ENCODE results near the gene TSPAN5. TPM values are rescaled to one million over a fixed set of nuclear protein-coding genes. Genes with fewer than 3 reads are reported as not detected.

TSPAN5 gene
- total and polyA plus RNA-seq, 7 experiments from 2014 or later: 3.3 to 31.6 (median 7.8) TPM

DNA sequence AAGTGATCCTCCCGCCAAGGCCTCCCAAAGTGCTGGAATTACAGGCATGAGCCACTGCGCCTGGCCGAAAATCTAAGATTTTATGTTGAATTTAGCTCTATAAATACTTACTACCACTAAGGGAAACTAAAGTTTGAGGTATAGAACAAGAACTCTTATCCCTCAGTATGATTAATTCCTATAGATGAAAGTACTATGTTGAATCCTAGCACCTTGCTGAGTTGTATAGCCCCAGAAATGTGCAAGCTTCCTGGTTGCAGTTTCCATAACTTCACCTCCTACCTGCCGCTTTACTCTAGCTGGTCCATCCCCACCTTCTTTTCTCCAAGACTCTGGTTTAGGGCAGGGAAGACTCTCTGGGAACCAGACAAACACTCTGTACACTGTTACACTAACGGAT is 11.8 kb upstream of the TSPAN5 start:
- Histone ChIP-seq H3K27ac (ENCODE audit: low read depth, low read length) (no peak overlapping the region), H3K9me3 (ENCODE audit: control insufficient read depth in 2 of 3, low read length in 3 of 3) (no peaks in the 10 kb centered on the region), H3K4me1 (ENCODE audit: control insufficient read depth in 2 of 2, insufficient read depth in 2 of 2, low read length in 2 of 2) (peaks cover 0 to 8% of the 10 kb centered on the region in 2 donors), H3K4me3 (ENCODE audit: low read length) (no peak overlapping the region), H3K36me3 (ENCODE audit: control insufficient read depth in 2 of 3, insufficient read depth in 3 of 3, low read length in 3 of 3) (no peaks in the 10 kb centered on the region), H3K27me3 (ENCODE audit: control insufficient read depth in 2 of 2, insufficient read depth in 2 of 2, low read length in 2 of 2) (no peaks in the 10 kb centered on the region)
- POLR2A ChIA-PET: interaction anchor here (0.5 to 0.6 kb wide), 2 partner anchors 48 to 193 kb away, joined by 3 to 7 read pairs; no protein-coding TSS in a partner anchor
- Mint-ChIP-seq H3K4me1 (peaks cover 7 to 22% (median 12%) of the 10 kb centered on the region in 7 donors), H3K9me3 (peaks cover 0 to 4% (median 0%) of the 10 kb centered on the region in 11 donors), H3K36me3 (peaks cover 0 to 7% (median 0%) of the 10 kb centered on the region in 5 donors), H3K4me3 (no peak overlapping the region), H3K27me3 (peaks cover 0 to 4% (median 0%) of the 10 kb centered on the region in 5 donors), H3K27ac (no peak overlapping the region)
- CTCF ChIA-PET: no interaction called here
- DNase-seq (no peak), ATAC-seq (no peak)
- intact Hi-C loops (cut with micrococcal nuclease): no loop called here

DNA sequence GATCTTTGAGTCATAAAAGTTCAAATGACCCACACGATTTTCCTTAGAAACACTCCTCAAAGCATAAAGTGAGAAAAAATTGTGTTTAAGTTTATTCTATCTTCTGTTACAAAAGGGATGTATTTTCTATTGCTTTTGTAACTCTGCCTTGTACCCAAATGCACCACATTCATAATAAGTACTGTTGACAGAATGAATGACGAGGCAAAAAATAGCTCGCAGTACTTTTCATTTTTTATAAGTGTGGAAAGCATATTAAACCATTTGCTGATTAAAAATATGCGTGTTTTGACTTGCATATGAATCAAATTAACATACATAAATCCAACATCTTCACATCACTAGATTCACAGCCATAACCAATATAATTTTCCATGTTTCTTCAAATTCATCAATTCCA is 11.2 kb upstream of the TSPAN5 start:
- Mint-ChIP-seq H3K27ac (no peak overlapping the region), H3K9me3 (peaks cover 0 to 7% (median 0%) of the 10 kb centered on the region in 11 donors), H3K4me1 (peaks cover 6 to 26% (median 17%) of the 10 kb centered on the region in 7 donors), H3K36me3 (peaks cover 0 to 11% (median 0%) of the 10 kb centered on the region in 5 donors), H3K4me3 (no peak overlapping the region), H3K27me3 (peaks cover 0 to 4% (median 0%) of the 10 kb centered on the region in 5 donors)
- intact Hi-C loops (cut with micrococcal nuclease): loop anchor here in 1 of 2 donors (10.0 kb wide), 2 partner anchors 835 to 1145 kb away; partner anchors contain the start of gene DAPP1
- Histone ChIP-seq H3K27me3 (ENCODE audit: control insufficient read depth in 2 of 2, insufficient read depth in 2 of 2, low read length in 2 of 2) (no peaks in the 10 kb centered on the region), H3K36me3 (ENCODE audit: control insufficient read depth in 2 of 3, insufficient read depth in 3 of 3, low read length in 3 of 3) (no peaks in the 10 kb centered on the region), H3K27ac (ENCODE audit: low read depth, low read length) (no peak overlapping the region), H3K9me3 (ENCODE audit: control insufficient read depth in 2 of 3, low read length in 3 of 3) (no peaks in the 10 kb centered on the region), H3K4me3 (ENCODE audit: low read length) (no peak overlapping the region), H3K4me1 (ENCODE audit: control insufficient read depth in 2 of 2, insufficient read depth in 2 of 2, low read length in 2 of 2) (peaks cover 0 to 14% of the 10 kb centered on the region in 2 donors)
- ChIA-PET CTCF (interaction anchor here (0.6 kb wide), 1 partner anchor 736 kb away, joined by 3 read pairs; no protein-coding TSS in a partner anchor), POLR2A (interaction anchor here (0.5 to 0.7 kb wide), 3 partner anchors 44 to 478 kb away, joined by 3 read pairs; no protein-coding TSS in a partner anchor)
- DNase-seq: no peak
- no peak for ATAC-seq

DNA sequence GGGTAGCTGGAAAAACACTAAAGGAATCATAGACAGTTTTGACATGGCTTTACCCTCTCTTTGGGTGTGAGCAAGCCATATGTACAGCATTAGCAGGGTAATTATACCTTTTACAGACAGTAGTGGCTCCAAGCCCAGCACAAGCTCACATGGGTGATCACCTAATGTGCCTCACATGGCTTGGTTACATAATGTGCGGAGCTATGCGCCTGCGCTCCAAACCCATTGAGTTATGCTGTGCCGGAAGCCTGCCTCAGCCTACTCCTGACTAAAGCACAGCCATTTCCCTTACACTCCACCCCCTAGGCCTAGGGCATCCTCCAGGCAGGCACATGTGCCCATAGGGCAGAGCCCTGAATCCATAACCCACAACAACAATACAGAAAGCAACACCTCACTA is 6.5 kb upstream of the TSPAN5 start:
- Histone ChIP-seq H3K27ac (ENCODE audit: low read depth, low read length) (peak overlapping the region; percentile 86), H3K36me3 (ENCODE audit: control insufficient read depth in 2 of 3, insufficient read depth in 3 of 3, low read length in 3 of 3) (no peaks in the 10 kb centered on the region), H3K9me3 (ENCODE audit: control insufficient read depth in 2 of 3, low read length in 3 of 3) (no peaks in the 10 kb centered on the region), H3K4me3 (ENCODE audit: low read length) (no peak overlapping the region), H3K27me3 (ENCODE audit: control insufficient read depth in 2 of 2, insufficient read depth in 2 of 2, low read length in 2 of 2) (no peaks in the 10 kb centered on the region), H3K4me1 (ENCODE audit: control insufficient read depth in 2 of 2, insufficient read depth in 2 of 2, low read length in 2 of 2) (peaks cover 20 to 39% of the 10 kb centered on the region in 2 donors)
- intact Hi-C loops (cut with micrococcal nuclease): loop anchor here (5.0 to 10.0 kb wide), 6 partner anchors 162 to 1150 kb away; partner anchors contain the start of genes DAPP1 (in 1 of the 2) and TRMT10A (in 1 of the 2)
- Mint-ChIP-seq H3K27me3 (no peaks in the 10 kb centered on the region), H3K27ac (peak overlapping the region in 7 of 9 donors; percentile 85 to 99 (median 90)), H3K4me1 (peaks cover 21 to 51% (median 46%) of the 10 kb centered on the region in 7 donors), H3K36me3 (peaks cover 0 to 10% (median 0%) of the 10 kb centered on the region in 5 donors), H3K4me3 (peak overlapping the region in 3 of 10 donors; percentile 23 to 76 (median 69)), H3K9me3 (peaks cover 0 to 7% (median 0%) of the 10 kb centered on the region in 11 donors)
- POLR2A ChIA-PET: interaction anchor here (0.6 kb wide), 2 partner anchors 9 to 13 kb away, joined by 3 read pairs; no protein-coding TSS in a partner anchor
- ATAC-seq (no peak), DNase-seq (no peak)
- CTCF ChIA-PET: no interaction called here

DNA sequence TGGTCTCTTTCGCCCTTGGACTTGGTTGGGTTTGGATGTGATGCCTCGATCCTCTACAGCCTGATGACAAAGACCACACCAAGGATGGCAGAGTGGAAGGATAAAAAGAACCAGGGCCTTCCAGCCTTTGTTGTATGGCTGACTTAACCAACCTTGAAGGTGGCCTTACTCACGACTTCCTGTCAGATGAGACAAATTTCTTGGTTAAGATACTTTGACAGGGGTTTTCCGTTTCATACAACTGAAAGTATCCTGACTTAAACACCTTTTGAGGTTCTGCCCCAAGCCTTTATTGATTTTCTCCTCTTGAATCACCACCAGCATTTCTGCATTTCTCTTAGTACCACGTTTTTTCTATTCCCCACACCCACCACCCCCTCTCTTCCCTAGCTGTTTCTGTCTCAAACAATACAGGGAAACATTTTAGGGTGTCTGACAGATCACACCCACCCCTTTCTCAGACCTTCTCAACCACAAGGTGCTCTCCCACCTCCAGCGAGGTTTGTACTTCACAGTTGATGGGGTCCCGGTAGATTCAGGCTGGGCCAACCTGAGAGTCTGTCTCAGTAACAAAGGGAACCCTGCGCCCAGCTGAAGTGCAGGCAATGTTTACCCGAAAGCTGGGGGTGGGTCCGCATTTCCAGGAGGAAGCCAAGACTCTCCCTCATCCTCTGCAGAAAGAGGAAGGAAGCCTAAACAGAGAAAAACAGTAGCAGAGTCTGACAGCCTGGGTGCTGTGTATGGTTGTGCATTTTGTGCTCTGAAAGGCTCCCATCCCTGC is 5.0 kb upstream of the TSPAN5 start:
- H3K4me1 ChIP-seq (ENCODE audit: control insufficient read depth in 2 of 2, insufficient read depth in 2 of 2, low read length in 2 of 2): peaks cover 20 to 49% of the 10 kb centered on the region in 2 donors
- no peaks in the 10 kb centered on the region for H3K27me3 ChIP-seq (ENCODE audit: control insufficient read depth in 2 of 2, insufficient read depth in 2 of 2, low read length in 2 of 2)
- no peaks in the 10 kb centered on the region for H3K36me3 ChIP-seq (ENCODE audit: control insufficient read depth in 2 of 3, insufficient read depth in 3 of 3, low read length in 3 of 3)
- H3K4me3 ChIP-seq (ENCODE audit: low read length): peak overlapping the region; percentile 30
- intact Hi-C loops (cut with micrococcal nuclease): loop anchor here (1.0 to 10.0 kb wide), 22 partner anchors 20 to 1285 kb away; partner anchors contain the start of genes METAP1 (in 2 of the 2), STPG2 (in 2 of the 2), TRMT10A (in 2 of the 2) and ADH5 (in 1 of the 2)
- no peaks in the 10 kb centered on the region for H3K9me3 ChIP-seq (ENCODE audit: control insufficient read depth in 2 of 3, low read length in 3 of 3)
- H3K27ac Mint-ChIP-seq: peak overlapping the region; percentile 92 to 99 (median 95)
- peaks cover 0 to 7% (median 0%) of the 10 kb centered on the region in 11 donors for H3K9me3 Mint-ChIP-seq
- CTCF ChIA-PET: no interaction called here
- H3K27me3 Mint-ChIP-seq: no peaks in the 10 kb centered on the region
- peak overlapping the region; percentile 68 to 86 (median 79) for H3K4me3 Mint-ChIP-seq
- DNase-seq (peak in 8 of 9 donors; percentile 58 to 78 (median 72)), ATAC-seq (peak; percentile 75)
- H3K4me1 Mint-ChIP-seq: peaks cover 31 to 63% (median 58%) of the 10 kb centered on the region in 7 donors
- H3K36me3 Mint-ChIP-seq: peaks cover 0 to 10% (median 0%) of the 10 kb centered on the region in 5 donors
- peak overlapping the region; percentile 86 for H3K27ac ChIP-seq (ENCODE audit: low read depth, low read length)
- POLR2A ChIA-PET: interaction anchor here (0.6 to 2.3 kb wide), 3 partner anchors 22 to 146 kb away, joined by 3 to 10 read pairs (median 4); no protein-coding TSS in a partner anchor

DNA sequence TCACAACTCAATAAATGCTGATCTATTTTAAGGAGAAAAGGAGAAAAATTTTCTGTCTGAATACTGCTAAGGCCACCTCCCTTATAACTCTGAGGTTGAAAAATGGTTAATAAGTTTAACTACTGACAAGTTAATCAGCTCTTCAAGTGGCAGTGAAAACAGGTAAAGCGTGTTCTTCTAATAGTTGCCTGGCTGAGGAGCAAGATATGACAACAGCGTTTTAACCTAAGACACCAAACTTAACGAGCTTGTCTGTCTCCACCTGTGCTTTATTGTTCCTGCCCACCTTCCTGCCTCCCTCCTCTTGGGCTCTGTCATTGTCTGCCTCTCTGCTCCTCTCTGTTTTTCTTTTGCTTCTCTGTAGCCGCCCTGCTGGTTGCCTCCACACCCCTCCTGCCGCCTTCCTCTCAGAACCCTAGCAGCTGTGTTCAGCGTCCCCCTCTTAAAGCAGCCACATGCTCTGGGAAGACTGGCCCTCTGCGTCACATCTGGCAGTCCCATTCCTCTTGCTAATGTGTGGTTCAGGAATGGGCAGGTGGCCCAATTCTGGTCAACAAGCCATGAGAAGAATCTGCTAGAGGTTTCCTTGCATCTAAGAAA is 4.3 kb upstream of the TSPAN5 start:
- Histone ChIP-seq H3K4me3 (ENCODE audit: low read length) (peak overlapping the region; percentile 8), H3K9me3 (ENCODE audit: control insufficient read depth in 2 of 3, low read length in 3 of 3) (no peaks in the 10 kb centered on the region), H3K27me3 (ENCODE audit: control insufficient read depth in 2 of 2, insufficient read depth in 2 of 2, low read length in 2 of 2) (no peaks in the 10 kb centered on the region), H3K27ac (ENCODE audit: low read depth, low read length) (peak overlapping the region; percentile 86), H3K4me1 (ENCODE audit: control insufficient read depth in 2 of 2, insufficient read depth in 2 of 2, low read length in 2 of 2) (peaks cover 20 to 49% of the 10 kb centered on the region in 2 donors), H3K36me3 (ENCODE audit: control insufficient read depth in 2 of 3, insufficient read depth in 3 of 3, low read length in 3 of 3) (no peaks in the 10 kb centered on the region)
- H3K4me3 Mint-ChIP-seq: peak overlapping the region; percentile 68 to 86 (median 79)
- peaks cover 0 to 7% (median 0%) of the 10 kb centered on the region in 11 donors for H3K9me3 Mint-ChIP-seq
- ATAC-seq (peak; percentile 36), DNase-seq (peak in 7 of 9 donors; percentile 48 to 70 (median 65))
- H3K27me3 Mint-ChIP-seq: no peaks in the 10 kb centered on the region
- ChIA-PET CTCF (interaction anchor here (0.6 kb wide), 1 partner anchor 14 kb away, joined by 3 read pairs; no protein-coding TSS in a partner anchor), POLR2A (interaction anchor here (0.6 to 2.3 kb wide), 2 partner anchors 17 to 26 kb away, joined by 3 to 10 read pairs; no protein-coding TSS in a partner anchor)
- intact Hi-C loops (cut with micrococcal nuclease): loop anchor here (1.0 to 10.0 kb wide), 22 partner anchors 19 to 1286 kb away; partner anchors contain the start of genes METAP1 (in 2 of the 2), STPG2 (in 2 of the 2), TRMT10A (in 2 of the 2) and ADH5 (in 1 of the 2)
- H3K36me3 Mint-ChIP-seq: peaks cover 0 to 10% (median 0%) of the 10 kb centered on the region in 5 donors
- peak overlapping the region; percentile 92 to 99 (median 95) for H3K27ac Mint-ChIP-seq
- H3K4me1 Mint-ChIP-seq: peaks cover 32 to 66% (median 61%) of the 10 kb centered on the region in 7 donors
